ENCODE measurements around the gene AATF. TPM values are rescaled to one million over a fixed set of nuclear protein-coding genes. Genes with fewer than 3 reads are reported as not detected.

Gene AATF
- total RNA-seq = 26.6 and 37.2 TPM in 2 replicates

GRCh38 chr17:36948717-36949460, at the start of gene AATF:
Gene AATF, plus strand, starts transcription at chr17:36948954. Its CDS starts 172 bp downstream, at chr17:36949126.

GRCh38 chr17:36937001-36937958, 11.5 kb upstream of the AATF start, which contains the start of gene LHX1:
Gene LHX1, plus strand, starts transcription at chr17:36937475. Its CDS starts 723 bp downstream, at chr17:36938198.

Other genes with a start within 250 kb of the AATF start
- not detected in 2 replicates for gene LHX1, start 11.5 kb upstream of the AATF start, total RNA-seq

Measured in bronchial smooth muscle cell (primary cell).